Mammary epithelial cell (primary cell): ENCODE measurements around the gene FTSJ3.

Experiments used
- EZH2 ChIP-seq: IDR thresholded peaks from 2 replicates; pipeline ENCODE4 v1.6.1; 2012; ENCODE audit warnings: low read length, inconsistent platforms, borderline replicate concordance
- TF ChIP-seq, protein P1 (sequence below), 2 donors: IDR thresholded peaks in 1 of 2; conservative IDR thresholded peaks in 1 of 2; 2 replicates each; pipeline ENCODE4 v1.5.1; 2011 to 2012; ENCODE audit warnings: inconsistent platforms in 2 of 2, low read length in 2 of 2, mild to moderate bottlenecking in 2 of 2, control low read depth in 1 of 2, low read depth in 1 of 2; ENCODE audit not compliant: insufficient read depth in 1 of 2; ENCODE audit errors: extremely low read depth in 1 of 2

DNA sequence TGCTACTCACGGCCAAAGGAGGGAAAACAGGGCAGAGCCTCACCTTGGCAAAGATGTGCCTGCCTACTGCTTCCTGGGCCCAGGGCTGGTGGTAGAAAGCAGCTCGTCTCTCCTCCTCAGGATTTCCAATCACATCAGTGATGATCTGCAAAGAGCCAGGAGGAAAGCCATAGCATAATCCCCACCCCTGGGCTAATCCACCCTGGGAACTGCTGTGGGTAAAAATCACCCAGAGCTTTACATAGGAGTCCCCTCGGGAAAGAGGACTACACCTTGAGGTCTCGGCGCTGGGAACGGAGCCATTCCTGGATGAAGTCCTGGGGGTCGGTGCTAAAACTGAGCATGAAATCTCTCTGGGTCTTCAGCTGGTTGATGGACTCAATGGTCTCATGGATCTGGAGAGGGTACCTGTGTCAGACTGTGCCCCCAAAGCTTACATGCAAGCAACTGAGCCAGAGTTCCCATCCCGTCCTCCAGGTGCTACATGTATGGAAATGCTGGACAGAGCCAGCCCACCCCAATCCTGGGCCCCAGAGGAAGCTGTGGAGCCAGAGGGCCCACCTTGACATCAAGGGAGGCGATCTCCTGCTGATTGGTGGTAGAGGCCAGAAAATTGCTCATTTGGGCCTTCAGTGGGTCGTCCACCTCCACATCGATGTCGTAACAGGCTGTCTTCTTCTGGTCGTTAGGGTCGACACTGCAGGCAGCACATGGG, 5.7 kb upstream of the FTSJ3 start:
- TF ChIP-seq, protein P1, sequence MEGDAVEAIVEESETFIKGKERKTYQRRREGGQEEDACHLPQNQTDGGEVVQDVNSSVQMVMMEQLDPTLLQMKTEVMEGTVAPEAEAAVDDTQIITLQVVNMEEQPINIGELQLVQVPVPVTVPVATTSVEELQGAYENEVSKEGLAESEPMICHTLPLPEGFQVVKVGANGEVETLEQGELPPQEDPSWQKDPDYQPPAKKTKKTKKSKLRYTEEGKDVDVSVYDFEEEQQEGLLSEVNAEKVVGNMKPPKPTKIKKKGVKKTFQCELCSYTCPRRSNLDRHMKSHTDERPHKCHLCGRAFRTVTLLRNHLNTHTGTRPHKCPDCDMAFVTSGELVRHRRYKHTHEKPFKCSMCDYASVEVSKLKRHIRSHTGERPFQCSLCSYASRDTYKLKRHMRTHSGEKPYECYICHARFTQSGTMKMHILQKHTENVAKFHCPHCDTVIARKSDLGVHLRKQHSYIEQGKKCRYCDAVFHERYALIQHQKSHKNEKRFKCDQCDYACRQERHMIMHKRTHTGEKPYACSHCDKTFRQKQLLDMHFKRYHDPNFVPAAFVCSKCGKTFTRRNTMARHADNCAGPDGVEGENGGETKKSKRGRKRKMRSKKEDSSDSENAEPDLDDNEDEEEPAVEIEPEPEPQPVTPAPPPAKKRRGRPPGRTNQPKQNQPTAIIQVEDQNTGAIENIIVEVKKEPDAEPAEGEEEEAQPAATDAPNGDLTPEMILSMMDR (conservative IDR thresholded peaks at IDR 0.05 in 1 of 2, IDR thresholded peaks at IDR 0.05 in 1 of 2; ENCODE audit: extremely low read depth in 1 of 2, insufficient read depth in 1 of 2, low read depth in 1 of 2, low read length in 2 of 2): no peak
- TF ChIP-seq EZH2: no peak
